DMS114 treated with DMSO at 0.1 percent for 48 hours (cell line): ENCODE results near the gene ETV7.

ENCODE experiments used
- DNase-seq: peaks from one replicate; lab custom pipeline; 2025; ENCODE audit not compliant: unreplicated experiment; lab: John Stamatoyannopoulos, UW

ETV7 gene

GRCh38 chr6:36384095-36384494 is 3.4 kb downstream of the ETV7 start:
- DNase-seq: no peak

DNA sequence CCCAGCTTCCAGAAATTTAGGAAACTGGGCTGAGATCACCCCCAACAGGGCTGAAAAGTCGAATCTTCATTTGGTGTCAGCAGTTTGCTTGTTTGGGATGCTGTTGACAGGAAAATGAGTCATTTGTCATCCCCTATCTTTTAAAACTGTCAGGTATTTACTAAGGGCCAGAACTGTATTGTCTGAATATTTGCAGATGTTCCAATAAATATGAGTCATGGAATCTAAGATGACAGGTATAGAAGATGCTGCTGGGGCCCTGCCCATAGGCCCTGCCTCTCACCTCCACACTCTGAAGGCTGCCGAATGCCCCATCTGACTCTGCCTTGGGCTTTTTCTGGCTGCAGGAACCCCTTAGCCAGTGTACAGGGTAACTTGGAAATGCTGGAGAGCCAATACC is 3.9 kb downstream of the ETV7 start:
- DNase-seq: no peak

DNA sequence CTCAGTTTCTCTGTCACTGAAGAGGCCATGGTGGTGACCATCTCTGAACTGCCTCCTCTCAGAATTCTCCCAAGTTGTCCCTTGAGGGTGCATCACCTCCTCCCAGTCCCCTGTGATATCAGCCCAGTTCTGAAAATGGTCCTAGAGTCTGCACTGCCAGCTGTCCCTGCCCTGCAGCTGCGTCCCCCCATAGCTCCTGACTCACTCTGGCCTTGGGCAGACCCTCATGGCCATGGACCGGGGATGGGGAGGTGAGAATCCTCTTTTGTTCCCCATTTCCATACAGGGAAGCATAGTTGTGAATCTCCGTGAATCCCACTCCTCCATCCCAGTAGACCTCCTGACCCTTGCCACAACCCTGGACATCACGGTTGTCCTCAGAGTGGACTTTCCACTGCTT is 4.5 kb downstream of the ETV7 start:
- DNase-seq: no peak

GRCh38 chr6:36381502-36382389 is 5.7 kb downstream of the ETV7 start:
- no peak for DNase-seq

GRCh38 chr6:36380166-36380565 is 7.3 kb downstream of the ETV7 start:
- DNase-seq: no peak

GRCh38 chr6:36378936-36379335 is 8.5 kb downstream of the ETV7 start:
- no peak for DNase-seq

DNA sequence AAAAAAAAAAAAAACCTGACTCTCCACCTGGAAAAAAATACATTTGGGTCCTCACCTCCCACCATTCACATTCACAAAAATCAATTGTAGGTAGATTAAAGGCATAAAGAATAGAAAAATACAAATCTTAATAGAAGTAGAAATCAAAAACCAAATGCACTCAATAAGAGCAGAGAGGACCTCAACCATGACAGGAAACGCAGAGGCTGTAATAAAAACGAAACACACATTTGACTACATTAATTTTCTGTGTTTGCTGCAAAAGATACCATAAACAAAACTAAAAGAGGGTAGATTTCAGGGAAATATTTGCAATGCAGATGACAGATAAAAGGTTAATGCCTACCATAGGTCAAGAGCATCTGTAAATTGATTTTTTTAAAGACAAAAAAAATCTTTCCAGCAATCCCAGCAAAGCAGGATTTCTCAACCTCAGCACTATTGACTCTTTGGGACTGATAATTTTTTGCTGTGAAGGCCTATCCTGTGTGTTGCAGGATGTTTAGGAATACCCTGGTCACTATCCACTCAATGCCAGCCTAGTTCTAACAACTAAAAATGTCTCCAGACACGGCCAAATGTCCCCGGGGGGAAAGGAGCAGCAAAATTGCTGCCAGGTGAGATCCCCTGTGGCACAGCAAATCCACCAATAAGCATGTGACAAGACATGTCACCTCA is 9.1 kb downstream of the ETV7 start:
- no peak for DNase-seq

GRCh38 chr6:36377594-36377993 is 9.9 kb downstream of the ETV7 start:
- DNase-seq: no peak

GRCh38 chr6:36376742-36377141 is 10.7 kb downstream of the ETV7 start:
- no peak for DNase-seq

DNA sequence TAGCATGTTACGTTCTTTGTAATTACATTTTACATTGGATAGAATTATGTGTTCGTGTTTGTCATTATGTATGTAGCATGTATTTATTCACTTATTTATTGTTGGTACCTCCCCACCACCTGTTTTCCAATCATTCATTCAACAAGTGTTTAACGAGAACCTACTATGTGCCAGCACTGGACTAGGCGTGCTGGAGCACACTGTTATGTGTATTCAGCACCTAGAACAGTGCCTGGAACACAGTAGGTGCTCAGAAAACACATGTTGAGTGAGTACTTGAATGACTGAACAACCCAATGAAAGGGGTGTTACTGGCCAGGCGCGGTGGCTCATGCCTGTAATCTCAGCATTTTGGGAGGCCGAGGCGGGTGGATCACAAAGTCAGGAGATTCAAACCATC is 11.3 kb downstream of the ETV7 start:
- DNase-seq: no peak

DNA sequence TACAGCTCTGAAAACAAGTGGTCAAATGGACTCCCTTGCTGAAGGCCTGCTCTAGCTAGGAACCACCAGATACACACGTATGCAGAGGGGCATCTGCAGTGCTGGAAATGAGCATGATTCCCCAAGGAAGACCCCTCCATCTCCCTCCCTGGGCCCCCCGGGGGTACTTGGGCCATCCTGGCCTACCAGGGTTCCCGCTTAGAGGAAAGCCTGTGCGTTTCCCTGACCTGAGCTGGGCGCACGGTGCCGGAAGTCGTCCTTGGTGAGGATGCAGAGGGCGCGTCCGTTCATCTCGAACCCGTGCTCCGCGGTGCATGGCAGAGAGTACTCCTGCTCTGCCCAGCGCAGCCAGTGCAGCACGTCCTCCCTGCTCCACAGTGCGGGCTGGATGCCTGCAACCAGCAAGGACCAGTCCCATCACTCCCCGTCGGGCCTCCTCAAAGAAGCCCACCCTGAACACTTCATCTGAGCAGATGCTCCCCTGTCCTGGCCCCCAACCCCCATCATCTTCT is 11.8 kb downstream of the ETV7 start:
- no peak for DNase-seq

DNA sequence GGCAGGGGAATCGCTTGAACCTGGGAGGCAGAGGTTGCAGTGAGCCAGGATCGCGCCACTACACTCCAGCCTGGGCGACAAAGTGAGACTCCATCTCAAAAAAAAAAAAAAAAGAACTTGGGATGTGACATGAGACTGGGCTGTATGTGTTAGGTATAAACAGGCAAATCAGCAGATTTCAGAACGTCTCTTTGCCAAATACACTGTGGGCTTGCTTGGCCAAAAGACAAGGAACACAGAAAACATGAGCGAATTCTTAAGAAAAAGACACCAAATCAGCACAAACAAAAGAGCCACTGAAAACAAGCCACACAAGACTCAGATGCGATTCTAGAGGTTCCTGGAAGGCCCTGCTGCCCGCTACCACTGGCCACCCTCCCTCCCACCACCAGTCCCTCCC is 12.5 kb downstream of the ETV7 start:
- DNase-seq: no peak

DNA sequence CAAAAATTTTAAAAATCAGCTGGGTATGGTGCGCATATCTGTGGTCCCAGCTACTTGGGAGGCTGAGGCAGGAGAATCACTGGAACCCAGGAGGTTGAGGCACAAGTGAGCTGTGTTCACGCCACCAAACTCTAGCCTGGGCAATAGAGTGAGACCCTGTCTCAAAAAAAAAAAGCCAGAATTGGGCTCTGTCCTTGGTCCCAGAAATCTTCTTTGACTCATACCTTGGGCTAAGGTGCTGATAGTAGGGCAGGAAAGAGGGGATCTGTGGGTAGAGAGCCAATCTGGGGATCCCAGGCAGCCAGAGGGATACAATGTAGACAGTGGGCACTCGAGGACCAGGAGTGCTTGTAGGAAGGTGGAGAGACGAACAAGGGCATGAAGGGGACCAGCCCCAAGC is 13.3 kb downstream of the ETV7 start:
- no peak for DNase-seq

DNA sequence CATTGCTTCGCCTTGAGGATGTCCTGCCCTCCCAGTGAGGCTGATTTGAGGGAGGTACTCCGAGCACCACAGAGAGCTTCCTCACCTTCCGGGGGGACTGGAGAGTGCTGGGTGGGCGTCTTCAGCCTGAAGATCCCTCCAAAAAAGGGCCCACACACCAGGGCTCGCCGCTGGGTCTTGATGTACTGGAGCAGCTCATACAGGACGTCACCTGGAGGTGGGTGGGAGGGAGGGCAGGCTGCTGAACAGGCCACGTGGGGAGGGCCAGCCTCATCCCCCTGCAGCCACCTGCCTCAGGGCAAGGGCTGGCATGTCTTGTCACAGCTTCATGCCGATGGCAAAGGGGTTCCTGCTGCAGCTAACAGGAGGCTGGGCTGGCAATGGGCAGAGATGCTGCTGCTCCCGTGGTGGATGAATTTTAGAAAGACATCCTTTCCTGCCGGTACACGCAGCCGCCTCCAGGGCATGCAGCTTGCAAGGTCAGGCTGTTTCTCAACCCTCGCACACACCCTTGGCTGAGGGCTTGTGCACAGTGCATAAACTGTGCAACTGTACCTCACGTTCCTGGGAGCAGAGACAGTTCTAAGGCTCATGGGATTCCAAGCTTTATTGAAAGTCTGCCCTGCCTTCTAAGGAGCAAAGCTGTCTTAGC is 14.0 kb downstream of the ETV7 start:
- no peak for DNase-seq

DNA sequence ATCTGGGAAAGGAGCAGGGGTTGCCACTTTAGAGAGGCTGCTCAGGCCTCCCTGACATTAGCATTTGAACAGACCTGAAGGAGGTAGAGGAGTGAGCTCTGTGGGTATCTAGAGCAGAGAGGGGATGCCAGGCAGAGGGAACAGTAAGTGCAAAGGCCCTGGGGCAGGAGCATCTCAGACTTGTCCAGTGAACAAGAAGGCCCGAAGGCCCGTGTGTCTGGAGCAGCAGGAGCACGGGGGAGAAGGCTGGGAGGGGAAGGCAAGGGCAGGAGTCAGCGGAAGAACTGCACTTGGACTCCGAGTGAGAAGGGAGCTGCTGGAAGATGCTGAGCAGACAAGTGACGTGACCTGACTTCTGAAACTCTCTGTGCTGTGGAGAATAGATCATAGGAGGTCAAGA is 15.4 kb downstream of the ETV7 start:
- no peak for DNase-seq

DNA sequence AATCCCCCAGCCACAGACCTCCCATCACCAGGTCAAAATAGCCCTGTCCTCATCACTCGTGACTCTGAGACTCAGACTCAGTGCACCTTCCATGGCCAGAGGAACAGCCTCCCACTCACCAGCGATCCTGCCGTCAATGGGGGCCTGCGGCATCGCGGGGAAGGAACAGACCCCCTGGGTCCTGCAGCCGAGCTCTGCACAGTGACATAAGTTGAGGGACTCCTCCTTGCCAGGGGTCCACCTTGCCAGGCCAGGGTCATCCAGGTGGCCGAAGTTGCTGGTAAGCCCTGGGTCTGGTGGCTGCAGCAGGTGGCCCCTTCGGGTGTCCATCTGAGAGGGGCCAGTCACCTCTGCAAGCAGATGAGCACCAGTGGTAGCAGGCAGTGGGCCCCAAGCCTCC is 16.3 kb downstream of the ETV7 start:
- no peak for DNase-seq

DNA sequence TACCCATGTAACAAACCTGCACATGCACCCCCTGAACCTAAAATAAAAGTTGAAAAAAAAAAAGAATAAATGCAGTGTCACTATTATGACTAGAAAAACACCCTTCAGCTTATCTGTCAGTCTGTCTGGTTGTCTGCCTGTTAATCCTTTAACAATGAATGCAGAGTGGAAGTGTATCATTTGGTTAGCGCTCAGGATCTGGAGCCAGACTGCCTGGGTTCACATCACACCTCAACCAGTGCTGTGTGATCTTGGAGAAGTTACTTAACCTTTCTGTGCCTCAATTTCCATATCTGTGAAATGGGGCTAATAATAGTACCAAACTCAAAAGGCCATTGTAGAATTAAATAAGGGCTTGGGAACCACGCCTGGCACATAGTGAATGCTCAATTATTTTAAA is 16.8 kb downstream of the ETV7 start:
- DNase-seq: no peak

- DNase-seq: no peak
These were observed 18.3 kb downstream of the ETV7 start for GRCh38 chr6:36368921-36369865.

DNA sequence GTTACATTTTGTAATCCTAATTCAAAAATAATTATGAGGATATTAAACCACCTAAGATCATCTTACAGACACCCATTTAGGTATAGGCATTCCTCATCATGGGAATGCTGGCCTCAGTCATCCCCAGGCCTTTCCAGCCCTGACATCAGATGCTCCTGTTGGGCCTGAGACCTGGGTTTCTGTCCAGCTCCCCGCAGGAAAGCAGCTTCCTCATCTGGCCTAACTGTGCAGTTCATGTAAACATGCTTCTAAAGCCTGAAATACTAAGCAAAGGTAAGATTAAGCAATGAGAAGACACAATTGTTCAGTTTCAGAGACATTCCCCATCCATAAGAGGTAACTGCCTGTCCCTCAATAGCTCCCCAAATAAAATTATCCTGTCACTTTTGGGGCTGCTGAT is 19.0 kb downstream of the ETV7 start:
- no peak for DNase-seq

- DNase-seq: no peak
These were observed 19.7 kb downstream of the ETV7 start for GRCh38 chr6:36367743-36368142.
